NCI-H2107 (cell line): ENCODE data around the gene RHD.
"Not testable (repeated sequence)": the region's sequence is repeated elsewhere in the genome, so short reads cannot be mapped to it uniquely, and the experiment has no call there.

Experiments used
- DNase-seq: peaks from one replicate; lab custom pipeline; 2025; lab: John Stamatoyannopoulos, UW

Gene RHD

GRCh38 chr1:25356441-25356840 lies 84.1 kb downstream of the RHD start:
- DNase-seq: no peak

GRCh38 chr1:25356848-25357247 lies 84.5 kb downstream of the RHD start:
- no peak for DNase-seq

- no peak for DNase-seq
Observed at GRCh38 chr1:25360596-25361581, 88.6 kb downstream of the RHD start.

- DNase-seq: no peak
Observed at GRCh38 chr1:25361901-25362300, 89.6 kb downstream of the RHD start.

GRCh38 chr1:25362634-25363559 lies 90.6 kb downstream of the RHD start:
- not testable (repeated sequence) for DNase-seq

GRCh38 chr1:25369241-25369640 lies 96.9 kb downstream of the RHD start:
- no peak for DNase-seq

- not testable (repeated sequence) for DNase-seq
Observed at GRCh38 chr1:25369691-25370271, 97.5 kb downstream of the RHD start.

- not testable (repeated sequence) for DNase-seq
Observed at GRCh38 chr1:25371757-25372156, 99.4 kb downstream of the RHD start.

GRCh38 chr1:25378367-25378766 lies 106.1 kb downstream of the RHD start:
- DNase-seq: not testable (repeated sequence)
